Measurements from ENCODE around the gene SNCAIP. TPM values are rescaled to one million over a fixed set of nuclear protein-coding genes. Genes with fewer than 3 reads are reported as not detected.

Gene SNCAIP
- total RNA-seq, 1 donor from 2014 or later, result not detected

GRCh38 chr5:122321921-122322320 is 9.9 kb downstream of the SNCAIP start:
- Mint-ChIP-seq H3K27me3 (ENCODE audit: low read depth) (no peaks in the 10 kb centered on the region), H3K36me3 (ENCODE audit: low read depth) (no peaks in the 10 kb centered on the region), H3K4me3 (ENCODE audit: low read depth) (no peak overlapping the region), H3K27ac (no peak overlapping the region), H3K9me3 (no peaks in the 10 kb centered on the region), H3K4me1 (ENCODE audit: low read depth) (no peaks in the 10 kb centered on the region)
- no peak for DNase-seq (ENCODE audit: low spot score)
- intact Hi-C loops (cut with micrococcal nuclease), result no loop called here

- Mint-ChIP-seq H3K9me3 (no peaks in the 10 kb centered on the region), H3K36me3 (ENCODE audit: low read depth) (no peaks in the 10 kb centered on the region), H3K4me3 (ENCODE audit: low read depth) (no peak overlapping the region), H3K27me3 (ENCODE audit: low read depth) (no peaks in the 10 kb centered on the region), H3K4me1 (ENCODE audit: low read depth) (no peaks in the 10 kb centered on the region), H3K27ac (no peak overlapping the region)
- intact Hi-C loops (cut with micrococcal nuclease), result no loop called here
- no peak for DNase-seq (ENCODE audit: low spot score)
Measured at GRCh38 chr5:122322801-122323548, 10.9 kb downstream of the SNCAIP start.

- H3K9me3 Mint-ChIP-seq, result no peaks in the 10 kb centered on the region
- no peaks in the 10 kb centered on the region for H3K4me1 Mint-ChIP-seq (ENCODE audit: low read depth)
- no peaks in the 10 kb centered on the region for H3K27me3 Mint-ChIP-seq (ENCODE audit: low read depth)
- H3K36me3 Mint-ChIP-seq (ENCODE audit: low read depth), result no peaks in the 10 kb centered on the region
- no peak overlapping the region for H3K27ac Mint-ChIP-seq
- intact Hi-C loops (cut with micrococcal nuclease), result no loop called here
- no peak for DNase-seq (ENCODE audit: low spot score)
- no peak overlapping the region for H3K4me3 Mint-ChIP-seq (ENCODE audit: low read depth)
Measured at GRCh38 chr5:122323738-122324137, 11.7 kb downstream of the SNCAIP start.

DNA sequence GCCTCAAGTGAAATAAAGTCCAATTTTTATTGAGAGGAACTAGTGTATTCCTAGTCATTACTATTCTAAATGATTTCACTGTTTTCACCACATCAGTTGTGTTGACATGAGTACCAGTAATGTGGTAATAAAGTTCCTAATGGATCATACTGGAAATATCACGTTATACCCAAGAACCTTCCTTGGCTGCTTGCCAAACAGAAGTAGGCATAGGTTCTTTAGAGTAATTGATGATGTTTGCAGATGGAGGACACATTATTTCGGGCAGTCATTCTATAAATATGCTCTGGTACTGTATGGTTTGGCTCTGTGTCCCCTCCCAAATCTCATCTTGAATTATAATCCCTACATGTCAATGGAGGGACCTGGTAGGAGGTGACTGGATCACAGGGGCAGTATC is 15.1 kb downstream of the SNCAIP start:
- Mint-ChIP-seq H3K4me1 (ENCODE audit: low read depth) (no peaks in the 10 kb centered on the region), H3K27me3 (ENCODE audit: low read depth) (no peaks in the 10 kb centered on the region), H3K36me3 (ENCODE audit: low read depth) (no peaks in the 10 kb centered on the region), H3K9me3 (no peaks in the 10 kb centered on the region), H3K4me3 (ENCODE audit: low read depth) (no peak overlapping the region), H3K27ac (no peak overlapping the region)
- intact Hi-C loops (cut with micrococcal nuclease), result no loop called here
- DNase-seq (ENCODE audit: low spot score), result no peak

DNA sequence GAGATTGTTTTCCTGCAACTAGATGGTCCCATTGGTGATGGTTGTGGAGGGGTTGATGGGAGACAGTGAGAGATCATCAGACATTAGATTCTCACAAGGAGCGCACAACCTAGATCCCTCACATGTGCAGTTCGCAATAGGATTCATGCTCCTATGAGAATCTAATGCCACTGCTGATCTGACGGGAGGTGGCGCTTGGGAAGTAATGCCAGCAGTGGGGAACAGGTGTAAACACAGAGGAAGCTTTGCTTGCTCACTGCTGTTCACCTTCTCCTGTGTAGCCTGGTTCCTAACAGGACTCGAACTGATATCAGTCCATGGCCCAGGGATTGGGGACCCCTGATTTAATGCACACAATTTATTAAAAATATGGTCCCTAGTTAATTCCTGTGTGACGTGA is 18.8 kb downstream of the SNCAIP start:
- Mint-ChIP-seq H3K36me3 (ENCODE audit: low read depth) (no peaks in the 10 kb centered on the region), H3K9me3 (no peaks in the 10 kb centered on the region)
- intact Hi-C loops (cut with micrococcal nuclease), result no loop called here

GRCh38 chr5:122332599-122333555 is 20.8 kb downstream of the SNCAIP start:
- no peak overlapping the region for H3K4me3 Mint-ChIP-seq (ENCODE audit: low read depth)
- no peaks in the 10 kb centered on the region for H3K36me3 Mint-ChIP-seq (ENCODE audit: low read depth)
- no peaks in the 10 kb centered on the region for H3K4me1 Mint-ChIP-seq (ENCODE audit: low read depth)
- no peak overlapping the region for H3K27ac Mint-ChIP-seq
- DNase-seq (ENCODE audit: low spot score), result no peak
- H3K27me3 Mint-ChIP-seq (ENCODE audit: low read depth), result no peaks in the 10 kb centered on the region
- intact Hi-C loops (cut with micrococcal nuclease), result no loop called here
- H3K9me3 Mint-ChIP-seq, result no peaks in the 10 kb centered on the region

More for the DNA sequence above, 18.8 kb downstream of the SNCAIP start:
- no peak for DNase-seq (ENCODE audit: low spot score)
- Mint-ChIP-seq H3K4me1 (ENCODE audit: low read depth) (no peaks in the 10 kb centered on the region), H3K4me3 (ENCODE audit: low read depth) (no peak overlapping the region), H3K27me3 (ENCODE audit: low read depth) (no peaks in the 10 kb centered on the region), H3K27ac (no peak overlapping the region)

DNA sequence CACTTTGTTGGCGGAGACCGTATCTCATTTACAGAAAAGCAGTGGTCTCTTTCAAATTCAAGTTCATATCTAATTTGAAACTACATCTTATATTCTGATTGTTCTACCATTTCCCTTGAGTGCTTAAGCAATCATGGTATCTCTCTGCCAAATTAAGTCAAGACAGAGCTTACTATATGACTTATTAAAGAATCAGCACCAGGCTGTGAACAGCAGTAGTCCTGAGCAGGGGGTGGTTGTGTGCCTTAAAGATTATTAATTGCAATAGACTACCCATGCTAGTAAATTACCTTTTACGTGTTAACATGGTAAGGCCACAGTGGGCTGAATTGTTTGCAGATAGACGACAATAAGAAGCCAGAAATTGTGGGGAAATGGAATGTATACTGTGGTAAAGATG is 21.5 kb downstream of the SNCAIP start:
- intact Hi-C loops (cut with micrococcal nuclease), result no loop called here
- Mint-ChIP-seq H3K4me3 (ENCODE audit: low read depth) (no peak overlapping the region), H3K27ac (no peak overlapping the region), H3K4me1 (ENCODE audit: low read depth) (no peaks in the 10 kb centered on the region), H3K27me3 (ENCODE audit: low read depth) (no peaks in the 10 kb centered on the region), H3K36me3 (ENCODE audit: low read depth) (no peaks in the 10 kb centered on the region), H3K9me3 (no peaks in the 10 kb centered on the region)
- DNase-seq (ENCODE audit: low spot score), result no peak

- no peaks in the 10 kb centered on the region for H3K36me3 Mint-ChIP-seq (ENCODE audit: low read depth)
- H3K4me1 Mint-ChIP-seq (ENCODE audit: low read depth), result no peaks in the 10 kb centered on the region
- no peak for DNase-seq (ENCODE audit: low spot score)
- H3K9me3 Mint-ChIP-seq, result no peaks in the 10 kb centered on the region
- H3K27me3 Mint-ChIP-seq (ENCODE audit: low read depth), result no peaks in the 10 kb centered on the region
- H3K27ac Mint-ChIP-seq, result no peak overlapping the region
- no peak overlapping the region for H3K4me3 Mint-ChIP-seq (ENCODE audit: low read depth)
- intact Hi-C loops (cut with micrococcal nuclease), result no loop called here
Measured at GRCh38 chr5:122339591-122339990, 27.6 kb downstream of the SNCAIP start.

DNA sequence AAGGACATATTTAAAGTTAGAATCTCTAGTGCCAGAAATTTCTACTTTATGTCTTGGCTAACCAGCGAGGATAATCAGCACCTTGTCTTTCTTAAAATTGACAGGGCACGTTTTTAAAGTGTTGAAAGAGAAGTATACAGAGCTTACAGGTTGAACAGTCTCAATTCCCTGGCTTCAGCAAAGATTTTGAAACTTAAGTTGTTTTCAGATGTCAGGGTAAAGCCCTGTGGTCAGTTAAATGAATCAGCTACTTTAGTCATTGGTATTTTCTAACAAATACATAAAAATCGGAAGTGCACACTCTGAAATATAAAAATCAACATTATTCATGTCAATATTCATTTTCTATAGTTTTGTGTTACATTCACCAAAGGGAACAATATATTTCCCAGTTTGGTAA is 29.1 kb downstream of the SNCAIP start:
- H3K4me3 Mint-ChIP-seq (ENCODE audit: low read depth), result no peak overlapping the region
- no peak for DNase-seq (ENCODE audit: low spot score)
- intact Hi-C loops (cut with micrococcal nuclease), result no loop called here
- no peaks in the 10 kb centered on the region for H3K27me3 Mint-ChIP-seq (ENCODE audit: low read depth)
- H3K9me3 Mint-ChIP-seq, result no peaks in the 10 kb centered on the region
- no peaks in the 10 kb centered on the region for H3K36me3 Mint-ChIP-seq (ENCODE audit: low read depth)
- H3K27ac Mint-ChIP-seq, result no peak overlapping the region
- no peaks in the 10 kb centered on the region for H3K4me1 Mint-ChIP-seq (ENCODE audit: low read depth)

GRCh38 chr5:122342256-122342655 is 30.2 kb downstream of the SNCAIP start:
- H3K27me3 Mint-ChIP-seq (ENCODE audit: low read depth), result no peaks in the 10 kb centered on the region
- H3K4me1 Mint-ChIP-seq (ENCODE audit: low read depth), result no peaks in the 10 kb centered on the region
- no peak for DNase-seq (ENCODE audit: low spot score)
- no peak overlapping the region for H3K4me3 Mint-ChIP-seq (ENCODE audit: low read depth)
- intact Hi-C loops (cut with micrococcal nuclease), result no loop called here
- no peak overlapping the region for H3K27ac Mint-ChIP-seq
- no peaks in the 10 kb centered on the region for H3K9me3 Mint-ChIP-seq
- H3K36me3 Mint-ChIP-seq (ENCODE audit: low read depth), result no peaks in the 10 kb centered on the region

DNA sequence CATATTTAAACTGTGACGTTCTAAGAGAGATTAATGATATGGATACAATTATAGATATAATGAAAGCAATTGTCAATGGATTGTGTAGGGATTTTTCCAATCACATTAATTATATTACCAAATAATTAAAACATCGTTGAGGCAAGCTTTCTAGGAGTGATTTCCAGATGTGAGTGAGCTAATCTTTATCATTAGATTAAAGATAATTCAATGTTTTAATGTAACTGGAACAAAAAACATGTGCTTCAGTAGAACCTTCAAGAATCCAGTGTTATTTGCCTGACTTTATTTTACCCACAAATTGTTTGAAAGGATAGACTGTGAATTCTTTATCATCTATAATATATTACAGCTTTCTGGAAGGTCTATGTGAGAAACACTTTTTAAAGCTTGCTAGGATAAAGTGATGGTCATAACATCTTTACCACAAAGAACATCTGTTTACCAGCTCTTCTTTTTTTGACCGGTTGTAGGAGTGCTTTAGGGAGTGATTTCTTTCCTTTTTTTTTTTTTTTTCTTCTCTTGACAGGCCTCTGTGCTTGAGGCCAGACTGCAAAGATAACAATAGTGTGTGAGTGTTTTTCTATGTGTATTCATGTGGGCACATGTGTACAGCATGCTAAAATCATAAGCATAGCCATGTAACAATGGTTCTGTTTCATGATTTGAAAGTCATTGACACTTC is 35.0 kb downstream of the SNCAIP start:
- Mint-ChIP-seq H3K27me3 (ENCODE audit: low read depth) (no peaks in the 10 kb centered on the region), H3K4me3 (ENCODE audit: low read depth) (no peak overlapping the region), H3K9me3 (no peaks in the 10 kb centered on the region), H3K4me1 (ENCODE audit: low read depth) (no peaks in the 10 kb centered on the region), H3K36me3 (ENCODE audit: low read depth) (no peaks in the 10 kb centered on the region), H3K27ac (no peak overlapping the region)
- DNase-seq (ENCODE audit: low spot score), result no peak
- intact Hi-C loops (cut with micrococcal nuclease), result no loop called here

DNA sequence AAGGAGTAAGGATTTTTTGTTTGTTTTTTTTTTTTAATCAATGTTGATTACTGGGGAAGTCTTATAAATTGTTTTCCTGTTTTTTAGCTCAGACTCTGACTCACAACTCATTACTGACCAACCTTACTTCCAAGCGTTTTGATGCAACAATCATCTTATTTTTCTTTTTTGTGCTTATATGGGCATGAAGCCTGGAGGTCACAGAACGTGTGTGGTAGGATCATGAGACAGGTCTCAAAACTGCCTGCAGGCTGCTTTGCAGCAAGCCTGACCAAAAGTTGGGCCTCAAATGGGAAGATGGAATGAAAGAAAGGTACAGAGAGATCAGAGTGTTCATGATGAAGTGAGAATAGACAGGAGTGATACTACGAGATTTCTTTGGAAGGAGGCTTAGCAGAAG is 38.5 kb downstream of the SNCAIP start:
- H3K27ac Mint-ChIP-seq, result no peak overlapping the region
- H3K4me1 Mint-ChIP-seq (ENCODE audit: low read depth), result no peaks in the 10 kb centered on the region
- intact Hi-C loops (cut with micrococcal nuclease), result no loop called here
- no peaks in the 10 kb centered on the region for H3K36me3 Mint-ChIP-seq (ENCODE audit: low read depth)
- no peak for DNase-seq (ENCODE audit: low spot score)
- no peak overlapping the region for H3K4me3 Mint-ChIP-seq (ENCODE audit: low read depth)
- H3K27me3 Mint-ChIP-seq (ENCODE audit: low read depth), result no peaks in the 10 kb centered on the region
- no peaks in the 10 kb centered on the region for H3K9me3 Mint-ChIP-seq
